ENCODE results near the gene ZCCHC24.
"Not testable (repeated sequence)": the region's sequence is repeated elsewhere in the genome, so short reads cannot be mapped to it uniquely, and the experiment has no call there.

Gene ZCCHC24

GRCh38 chr10:79340646-79341244 is 104.7 kb downstream of the ZCCHC24 start:
- no peak for DNase-seq

- DNase-seq, result no peak
Observed at GRCh38 chr10:79339266-79339665, 106.2 kb downstream of the ZCCHC24 start.

GRCh38 chr10:79337783-79338469 is 107.5 kb downstream of the ZCCHC24 start:
- DNase-seq, result not testable (repeated sequence)

- DNase-seq, result no peak
Observed at GRCh38 chr10:79336739-79337138, 108.7 kb downstream of the ZCCHC24 start.

- no peak for DNase-seq
Observed at GRCh38 chr10:79336276-79336675, 109.1 kb downstream of the ZCCHC24 start.

- DNase-seq, result no peak
Observed at GRCh38 chr10:79335470-79336235, 109.8 kb downstream of the ZCCHC24 start.

- no peak for DNase-seq
Observed at GRCh38 chr10:79335094-79335469, 110.3 kb downstream of the ZCCHC24 start.

- DNase-seq, result no peak
Observed at GRCh38 chr10:79334573-79334972, 110.9 kb downstream of the ZCCHC24 start.

- DNase-seq, result no peak
Observed at GRCh38 chr10:79333513-79333912, 111.9 kb downstream of the ZCCHC24 start.

GRCh38 chr10:79332610-79333315 is 112.7 kb downstream of the ZCCHC24 start:
- DNase-seq, result not testable (repeated sequence)

Measured in CD4-positive, alpha-beta T cell treated with Interleukin-17A for 1 hour (primary cell).